ENCODE results near the gene GDAP2.
A peak's percentile ranks its signal among the peaks of the same experiment; 100 is the strongest.
"Not testable (repeated sequence)": the region's sequence is repeated elsewhere in the genome, so short reads cannot be mapped to it uniquely, and the experiment has no call there.

The GDAP2 gene

DNA sequence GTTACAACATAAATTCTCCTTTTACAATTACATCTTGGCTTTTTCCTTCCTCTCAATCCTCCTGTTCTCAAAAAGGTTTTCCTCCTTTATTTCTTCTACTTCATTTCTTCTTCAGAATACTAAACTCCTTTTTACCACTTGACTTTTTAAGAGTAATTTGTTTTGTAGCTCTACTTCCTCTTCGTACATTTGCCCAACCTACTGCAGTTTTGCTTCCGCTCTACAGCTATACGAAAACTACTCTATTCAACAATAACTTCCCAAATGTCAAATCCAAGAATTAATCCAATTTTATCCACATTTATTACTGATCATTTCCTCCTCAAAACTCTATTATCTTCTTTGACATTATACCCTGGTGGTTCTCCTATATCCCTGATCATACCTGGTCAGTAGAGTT, 3.4 kb downstream of the GDAP2 start:
- Mint-ChIP-seq H3K9me3 (no peaks in the 10 kb centered on the region), H3K27ac (peak overlapping the region; percentile 57), H3K4me1 (peaks cover 35% of the 10 kb centered on the region), H3K36me3 (peaks cover 11% of the 10 kb centered on the region), H3K27me3 (no peaks in the 10 kb centered on the region), H3K4me3 (peak overlapping the region; percentile 35)
- no peak for ATAC-seq

- not testable (repeated sequence) for H3K4me3 Mint-ChIP-seq, H3K9me3 Mint-ChIP-seq, ATAC-seq, H3K4me1 Mint-ChIP-seq, H3K27ac Mint-ChIP-seq, H3K27me3 Mint-ChIP-seq
- H3K36me3 Mint-ChIP-seq: peaks cover 16% of the 10 kb centered on the region
Measured at GRCh38 chr1:117922717-117923116, 6.7 kb downstream of the GDAP2 start.

- Mint-ChIP-seq H3K36me3 (peaks cover 18% of the 10 kb centered on the region), H3K4me1 (peaks cover 10% of the 10 kb centered on the region), H3K9me3 (no peaks in the 10 kb centered on the region), H3K27ac (no peak overlapping the region), H3K4me3 (no peak overlapping the region), H3K27me3 (no peaks in the 10 kb centered on the region)
- no peak for ATAC-seq
Measured at GRCh38 chr1:117921991-117922390, 7.4 kb downstream of the GDAP2 start.

- H3K4me3 Mint-ChIP-seq: no peak overlapping the region
Measured at GRCh38 chr1:117919376-117919775, 10.0 kb downstream of the GDAP2 start.

GRCh38 chr1:117911051-117911450, 18.4 kb downstream of the GDAP2 start:
- H3K4me3 Mint-ChIP-seq: no peak overlapping the region
- H3K9me3 Mint-ChIP-seq: no peaks in the 10 kb centered on the region
- H3K4me1 Mint-ChIP-seq: no peaks in the 10 kb centered on the region
- no peak for ATAC-seq
- H3K27me3 Mint-ChIP-seq: no peaks in the 10 kb centered on the region
- peaks cover 63% of the 10 kb centered on the region for H3K36me3 Mint-ChIP-seq
- H3K27ac Mint-ChIP-seq: no peak overlapping the region

More at GRCh38 chr1:117919376-117919775, 10.0 kb downstream of the GDAP2 start:
- Mint-ChIP-seq H3K4me1 (no peaks in the 10 kb centered on the region), H3K27ac (no peak overlapping the region), H3K9me3 (no peaks in the 10 kb centered on the region), H3K27me3 (no peaks in the 10 kb centered on the region), H3K36me3 (peaks cover 40% of the 10 kb centered on the region)
- no peak for ATAC-seq

- no peaks in the 10 kb centered on the region for H3K4me1 Mint-ChIP-seq
- no peak overlapping the region for H3K4me3 Mint-ChIP-seq
- H3K9me3 Mint-ChIP-seq: peaks cover 3% of the 10 kb centered on the region
- ATAC-seq: no peak
- no peak overlapping the region for H3K27ac Mint-ChIP-seq
- H3K36me3 Mint-ChIP-seq: peaks cover 64% of the 10 kb centered on the region
- no peaks in the 10 kb centered on the region for H3K27me3 Mint-ChIP-seq
Measured at GRCh38 chr1:117905019-117905418, 24.4 kb downstream of the GDAP2 start.

DNA sequence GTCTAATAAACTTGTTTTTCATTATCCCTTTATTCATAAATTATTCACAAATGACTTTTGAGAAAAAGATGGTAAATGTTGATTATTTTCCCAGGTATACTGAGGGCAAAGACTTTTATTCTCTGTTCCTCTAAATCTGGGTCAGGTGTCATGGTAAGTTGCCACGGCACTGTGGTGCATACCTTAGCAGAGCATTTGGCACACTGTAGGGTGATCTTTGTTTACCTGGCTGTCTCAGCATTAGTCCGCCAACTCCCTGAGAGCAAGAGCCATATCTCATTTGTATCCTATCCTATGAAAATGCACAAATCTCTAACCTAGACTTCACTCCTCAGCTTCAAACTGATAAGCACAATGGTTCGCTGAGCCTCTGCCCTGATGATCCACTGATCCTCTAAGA, 24.9 kb downstream of the GDAP2 start:
- no peak for ATAC-seq
- Mint-ChIP-seq H3K9me3 (peaks cover 3% of the 10 kb centered on the region), H3K36me3 (peaks cover 64% of the 10 kb centered on the region), H3K27me3 (no peaks in the 10 kb centered on the region), H3K4me1 (no peaks in the 10 kb centered on the region), H3K4me3 (no peak overlapping the region), H3K27ac (no peak overlapping the region)

GRCh38 chr1:117902944-117903343, 26.5 kb downstream of the GDAP2 start:
- Mint-ChIP-seq H3K27ac (no peak overlapping the region), H3K4me3 (no peak overlapping the region), H3K9me3 (peaks cover 3% of the 10 kb centered on the region), H3K36me3 (peaks cover 68% of the 10 kb centered on the region), H3K27me3 (no peaks in the 10 kb centered on the region), H3K4me1 (no peaks in the 10 kb centered on the region)
- ATAC-seq: no peak

DNA sequence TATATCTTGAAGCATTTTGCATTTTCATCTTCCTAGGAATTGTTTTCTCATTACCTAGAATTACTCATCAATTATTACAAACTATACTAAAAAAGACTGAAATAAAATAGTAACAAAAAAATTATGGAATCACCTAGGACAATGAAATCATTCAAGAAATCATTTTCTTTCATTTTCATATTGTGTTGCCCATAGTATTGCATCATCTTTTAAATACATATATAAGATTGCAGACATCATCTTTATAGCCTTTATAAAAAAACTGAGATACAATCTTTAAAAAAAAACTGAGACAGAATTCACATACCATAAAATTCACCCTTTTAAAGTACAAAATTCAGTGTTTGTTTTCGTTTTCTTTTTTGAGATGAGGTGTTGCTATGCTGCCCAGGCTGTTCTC, 29.6 kb downstream of the GDAP2 start:
- peaks cover 3% of the 10 kb centered on the region for H3K9me3 Mint-ChIP-seq
- H3K4me1 Mint-ChIP-seq: peaks cover 7% of the 10 kb centered on the region
- peaks cover 57% of the 10 kb centered on the region for H3K36me3 Mint-ChIP-seq
- no peaks in the 10 kb centered on the region for H3K27me3 Mint-ChIP-seq
- H3K4me3 Mint-ChIP-seq: no peak overlapping the region
- no peak for ATAC-seq
- H3K27ac Mint-ChIP-seq: no peak overlapping the region

- Mint-ChIP-seq H3K36me3 (peaks cover 38% of the 10 kb centered on the region), H3K4me1 (peaks cover 7% of the 10 kb centered on the region), H3K27me3 (no peaks in the 10 kb centered on the region), H3K4me3 (no peak overlapping the region), H3K27ac (no peak overlapping the region), H3K9me3 (peaks cover 3% of the 10 kb centered on the region)
- ATAC-seq: no peak
Measured at GRCh38 chr1:117897551-117897950, 31.9 kb downstream of the GDAP2 start.

DNA sequence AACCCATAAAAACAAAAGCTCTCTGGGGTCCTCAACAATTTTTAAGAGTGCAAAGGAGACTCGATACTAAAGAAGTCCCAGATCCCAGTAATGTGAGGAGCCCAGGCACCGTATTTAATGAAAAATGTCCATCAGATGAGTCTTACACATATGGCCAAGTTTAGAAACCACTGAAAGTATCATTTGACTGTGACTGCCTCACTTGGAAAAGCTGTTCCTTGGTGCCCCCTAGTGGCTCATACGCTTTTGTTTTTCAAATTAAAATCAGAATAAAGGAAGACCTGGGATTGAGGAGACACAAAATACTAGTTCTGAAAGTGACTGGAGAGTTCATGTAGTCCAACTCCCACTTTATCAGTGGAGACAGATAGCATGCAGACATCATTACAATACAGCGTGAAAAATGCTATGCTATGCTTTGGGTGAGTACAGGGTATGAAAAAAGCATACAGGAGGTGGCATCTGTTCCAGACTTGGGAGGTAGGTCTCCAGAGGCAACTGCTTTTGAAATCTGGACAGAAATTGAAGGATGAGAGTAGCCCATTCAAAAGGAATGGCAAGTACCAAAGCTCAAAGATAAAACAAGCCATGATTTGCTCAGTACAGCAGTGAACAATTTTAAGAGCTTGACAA, 33.8 kb downstream of the GDAP2 start:
- Mint-ChIP-seq H3K27ac (no peak overlapping the region), H3K4me3 (no peak overlapping the region), H3K9me3 (no peaks in the 10 kb centered on the region), H3K36me3 (peaks cover 23% of the 10 kb centered on the region), H3K27me3 (no peaks in the 10 kb centered on the region), H3K4me1 (peaks cover 7% of the 10 kb centered on the region)
- ATAC-seq: peak; percentile 69

GRCh38 chr1:117894078-117894477, 35.3 kb downstream of the GDAP2 start:
- H3K27me3 Mint-ChIP-seq: no peaks in the 10 kb centered on the region
- ATAC-seq: no peak
- H3K27ac Mint-ChIP-seq: no peak overlapping the region
- no peak overlapping the region for H3K4me3 Mint-ChIP-seq
- peaks cover 23% of the 10 kb centered on the region for H3K36me3 Mint-ChIP-seq
- H3K4me1 Mint-ChIP-seq: peaks cover 7% of the 10 kb centered on the region
- H3K9me3 Mint-ChIP-seq: no peaks in the 10 kb centered on the region

- Mint-ChIP-seq H3K36me3 (peaks cover 24% of the 10 kb centered on the region), H3K4me3 (no peak overlapping the region), H3K27me3 (no peaks in the 10 kb centered on the region), H3K4me1 (peaks cover 7% of the 10 kb centered on the region), H3K27ac (no peak overlapping the region), H3K9me3 (no peaks in the 10 kb centered on the region)
- ATAC-seq: no peak
Measured at GRCh38 chr1:117892512-117892911, 36.9 kb downstream of the GDAP2 start.

- Mint-ChIP-seq H3K9me3 (no peaks in the 10 kb centered on the region), H3K36me3 (peaks cover 23% of the 10 kb centered on the region), H3K4me1 (peaks cover 3% of the 10 kb centered on the region), H3K4me3 (no peak overlapping the region), H3K27me3 (no peaks in the 10 kb centered on the region), H3K27ac (no peak overlapping the region)
- ATAC-seq: no peak
Measured at GRCh38 chr1:117890452-117890851, 39.0 kb downstream of the GDAP2 start.

DNA sequence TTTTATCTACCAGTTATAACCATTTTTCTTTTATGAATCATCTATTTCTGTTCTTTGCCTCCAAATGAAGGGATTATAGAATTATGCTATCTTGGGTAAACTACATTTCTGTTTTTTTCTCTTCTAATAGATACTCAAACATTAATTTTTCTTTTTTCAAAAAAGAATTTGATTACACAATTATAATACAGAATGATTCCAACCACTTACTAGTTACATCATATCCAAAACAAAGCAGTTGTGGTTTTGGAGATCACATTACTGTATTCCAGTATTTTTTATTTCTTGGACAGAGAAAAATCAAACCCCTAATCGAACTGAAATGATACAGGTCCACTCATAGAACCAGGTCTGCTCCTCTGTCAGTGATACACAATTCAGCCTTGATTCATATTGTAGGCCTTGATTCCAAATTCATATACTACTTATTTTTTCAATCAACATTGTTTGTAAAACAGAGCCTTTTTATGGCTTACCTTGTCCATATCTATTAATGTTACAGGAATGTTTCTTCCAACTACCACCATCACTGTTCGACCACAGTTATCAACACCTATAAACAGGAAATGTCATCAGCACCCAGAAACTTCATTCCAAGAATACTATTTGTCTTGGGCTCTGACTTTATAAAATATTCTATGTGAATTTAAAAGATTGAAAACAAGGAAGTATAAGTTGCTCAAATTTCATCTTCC, 43.2 kb downstream of the GDAP2 start:
- Mint-ChIP-seq H3K36me3 (peaks cover 44% of the 10 kb centered on the region), H3K27me3 (no peaks in the 10 kb centered on the region), H3K4me3 (no peak overlapping the region), H3K4me1 (no peaks in the 10 kb centered on the region), H3K27ac (no peak overlapping the region), H3K9me3 (no peaks in the 10 kb centered on the region)
- no peak for ATAC-seq

- ATAC-seq: no peak
- Mint-ChIP-seq H3K27ac (no peak overlapping the region), H3K4me3 (no peak overlapping the region), H3K27me3 (no peaks in the 10 kb centered on the region), H3K4me1 (no peaks in the 10 kb centered on the region), H3K36me3 (peaks cover 44% of the 10 kb centered on the region), H3K9me3 (no peaks in the 10 kb centered on the region)
Measured at GRCh38 chr1:117883616-117884015, 45.8 kb downstream of the GDAP2 start.

Measured in stimulated activated memory B cell treated with anti-CD40 and anti-IgM and Interleukin-4, amounts not matched to agents 10 μg/mL and 1 μg/mL and 100 μg/mL, for 72 hours (primary cell).